ENCODE data around the gene PLBD2.
A peak's percentile ranks its signal among the peaks of the same experiment; 100 is the strongest.

The PLBD2 gene

DNA sequence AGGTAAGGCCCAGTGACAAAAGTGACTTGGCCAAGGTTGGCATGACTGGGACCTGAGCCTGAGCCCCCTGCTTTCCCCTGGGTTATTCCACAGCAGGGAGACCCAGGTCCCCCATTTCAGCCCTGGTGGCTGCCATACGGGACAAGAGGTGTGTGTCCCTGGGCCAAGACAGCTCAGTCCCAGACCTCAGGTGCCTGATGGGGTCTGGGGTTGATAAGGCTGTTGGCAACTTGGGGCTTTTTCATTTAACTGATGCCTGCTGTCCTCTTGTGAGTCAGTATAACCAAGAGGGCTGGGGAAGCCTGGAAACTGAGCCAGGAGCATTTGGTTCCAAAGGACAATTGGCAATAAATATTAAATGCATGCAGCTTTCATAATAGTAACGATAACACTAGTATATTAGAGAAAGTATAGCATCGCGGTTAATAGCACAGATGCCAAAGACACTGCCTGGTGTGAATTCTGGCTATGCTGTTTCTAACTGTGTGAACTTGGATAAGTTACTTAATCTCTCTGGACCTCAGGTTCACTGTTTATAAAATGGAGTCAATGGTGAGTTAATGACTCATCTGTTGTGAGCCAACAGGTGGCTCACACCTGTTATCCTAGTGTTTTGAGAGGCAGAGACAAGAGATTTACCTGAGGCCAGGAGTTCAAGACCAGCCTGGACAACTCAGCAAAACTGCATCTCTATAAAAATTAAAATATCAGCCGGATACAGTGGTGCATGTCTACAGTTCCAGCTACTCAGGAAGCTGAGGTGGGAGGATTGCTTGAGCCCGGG, 64.7 kb downstream of the PLBD2 start:
- no peak for DNase-seq

DNA sequence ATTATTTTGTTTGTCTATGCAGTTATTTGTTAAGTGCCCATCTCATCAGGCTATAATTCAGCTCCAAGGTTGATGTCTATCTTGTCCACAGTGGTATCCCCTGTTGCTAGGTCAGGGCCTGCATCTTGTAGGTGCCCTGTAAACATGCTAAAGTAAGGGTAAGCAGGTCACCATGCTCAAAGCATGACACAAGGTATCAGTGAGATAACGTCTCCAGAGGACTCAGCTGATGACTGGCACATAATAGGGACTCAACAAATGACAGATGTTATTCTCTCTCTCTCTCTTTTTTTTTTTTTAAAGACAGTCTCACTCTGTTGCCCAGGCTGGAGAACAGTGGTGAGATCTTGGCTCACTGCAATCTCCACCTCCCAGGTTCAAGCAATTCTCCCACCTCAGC, 66.1 kb downstream of the PLBD2 start:
- no peak for DNase-seq

- no peak for DNase-seq
Measured at GRCh38 chr12:113424915-113425823, 66.8 kb downstream of the PLBD2 start.

DNA sequence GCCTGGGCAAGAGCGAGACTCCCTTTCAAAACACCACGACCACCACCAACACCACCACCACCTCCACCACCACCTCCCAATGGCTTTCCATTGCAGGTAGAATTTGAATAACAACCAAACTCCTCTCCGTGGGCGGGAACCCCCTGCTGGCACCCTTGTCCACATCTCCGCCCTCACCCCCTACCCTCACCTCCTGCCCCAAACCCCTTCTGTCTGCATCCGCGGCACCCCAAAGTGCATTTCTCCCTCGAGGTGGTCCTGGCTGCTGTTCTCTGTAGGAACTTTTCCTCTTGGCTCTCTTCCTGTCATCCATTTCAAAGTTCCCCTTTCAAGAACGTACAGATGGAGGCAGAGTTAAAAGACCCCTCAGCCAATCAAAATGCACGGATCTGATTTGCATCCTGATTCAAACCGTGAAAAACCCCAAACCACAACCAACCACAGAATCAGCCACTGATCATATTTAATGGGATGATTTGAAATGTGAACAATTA, 67.6 kb downstream of the PLBD2 start:
- no peak for DNase-seq

DNA sequence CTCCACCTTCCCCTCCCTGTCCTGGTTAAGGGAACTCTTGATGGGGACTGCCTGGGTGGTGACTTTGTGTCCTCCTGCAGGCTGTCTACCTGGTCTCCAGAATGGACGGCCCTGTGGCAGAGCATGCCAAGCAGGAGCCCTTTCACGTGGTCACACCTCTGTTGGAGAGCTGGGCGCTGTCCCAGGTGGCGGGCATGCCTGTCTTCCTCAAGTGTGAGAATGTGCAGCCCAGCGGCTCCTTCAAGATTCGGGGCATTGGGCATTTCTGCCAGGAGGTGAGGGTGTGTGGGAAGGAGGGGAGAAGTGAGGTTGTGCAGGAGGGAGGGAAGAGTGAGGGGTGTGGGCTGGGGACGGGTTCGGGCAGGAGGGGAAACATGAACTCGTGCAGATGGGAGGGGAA, 69.5 kb downstream of the PLBD2 start:
- no peak for DNase-seq

DNA sequence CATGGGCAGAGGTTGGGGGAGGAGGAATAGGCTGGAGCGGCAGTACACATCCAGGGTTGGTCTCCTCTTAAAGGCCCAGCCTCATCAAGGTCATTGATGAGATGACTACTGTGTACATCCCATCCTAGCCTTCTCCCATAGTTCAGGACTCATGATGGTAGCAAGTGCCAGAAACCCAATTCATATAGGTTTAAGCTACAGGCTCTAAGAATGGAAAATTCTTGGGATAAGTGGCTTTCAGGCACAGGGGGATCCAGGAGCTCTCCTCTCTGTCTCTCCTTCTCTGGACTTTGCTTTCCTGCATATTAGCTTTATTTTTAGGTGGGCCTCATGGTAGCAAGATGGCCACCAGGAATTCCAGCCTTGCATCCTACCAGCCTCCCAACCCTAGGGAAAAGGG, 70.1 kb downstream of the PLBD2 start:
- no peak for DNase-seq

GRCh38 chr12:113432986-113433385, 74.6 kb downstream of the PLBD2 start:
- DNase-seq = no peak

DNA sequence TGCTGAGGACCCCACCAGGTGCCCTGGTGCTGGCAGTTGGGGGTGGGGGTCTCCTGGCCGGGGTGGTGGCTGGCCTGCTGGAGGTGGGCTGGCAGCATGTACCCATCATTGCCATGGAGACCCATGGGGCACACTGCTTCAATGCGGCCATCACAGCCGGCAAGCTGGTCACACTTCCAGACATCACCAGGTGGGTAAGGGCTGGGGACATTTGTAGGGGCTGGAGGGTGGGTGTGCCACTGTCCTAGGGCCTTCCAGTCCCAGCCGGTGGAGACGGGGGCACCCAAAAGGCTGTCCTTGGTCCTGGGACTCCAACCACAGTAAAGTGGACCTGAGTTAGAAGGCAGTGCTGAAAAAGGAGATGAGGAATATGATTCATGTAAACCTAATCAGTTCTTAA, 77.0 kb downstream of the PLBD2 start:
- DNase-seq = no peak

GRCh38 chr12:113436586-113436985, 78.2 kb downstream of the PLBD2 start:
- no peak for DNase-seq

DNA sequence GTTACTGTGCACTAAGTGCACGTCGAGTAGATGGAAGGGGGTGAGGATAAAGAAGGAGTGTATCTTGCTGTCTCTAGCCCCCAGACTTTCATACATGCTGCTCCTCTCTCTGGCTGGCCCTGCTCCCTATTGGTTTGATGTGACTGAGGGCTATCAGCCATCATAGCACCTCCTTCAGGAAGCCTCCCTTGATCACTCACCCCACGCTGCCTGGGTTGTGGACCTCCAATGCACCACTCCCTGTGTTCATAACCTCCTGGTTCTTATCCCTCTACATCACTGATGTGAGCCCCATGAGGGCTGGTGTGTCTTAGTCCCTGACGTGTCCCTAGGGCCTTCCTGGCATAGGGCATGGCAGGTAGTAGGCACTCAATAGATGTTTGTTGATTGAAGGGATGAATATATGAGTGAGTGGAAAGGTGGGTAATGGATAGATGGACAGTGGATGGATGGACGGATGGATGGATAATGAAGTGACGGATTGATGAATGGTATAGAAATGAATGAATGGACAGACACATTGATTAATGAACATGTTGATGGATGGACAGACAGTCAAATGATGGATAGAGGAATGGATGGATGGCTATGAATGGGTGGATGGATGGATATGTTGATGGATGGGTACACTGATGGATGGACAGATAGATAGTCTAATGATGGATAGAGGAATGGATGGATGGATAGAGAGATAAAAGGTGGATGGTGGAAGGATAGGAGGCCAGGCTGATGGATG, 78.8 kb downstream of the PLBD2 start:
- DNase-seq = no peak

DNA sequence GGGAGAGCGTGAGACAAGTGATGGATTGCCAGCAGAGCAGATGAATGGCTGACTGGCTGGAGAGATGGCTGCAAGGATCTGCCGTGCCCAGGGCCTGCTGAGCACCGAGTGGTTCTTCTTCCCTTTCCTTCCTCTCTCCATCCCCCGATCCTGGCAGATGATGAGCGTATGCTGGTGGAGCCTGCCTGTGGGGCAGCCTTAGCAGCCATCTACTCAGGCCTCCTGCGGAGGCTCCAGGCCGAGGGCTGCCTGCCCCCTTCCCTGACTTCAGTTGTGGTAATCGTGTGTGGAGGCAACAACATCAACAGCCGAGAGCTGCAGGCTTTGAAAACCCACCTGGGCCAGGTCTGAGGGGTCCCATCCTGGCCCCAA, 79.3 kb downstream of the PLBD2 start:
- DNase-seq = no peak

DNA sequence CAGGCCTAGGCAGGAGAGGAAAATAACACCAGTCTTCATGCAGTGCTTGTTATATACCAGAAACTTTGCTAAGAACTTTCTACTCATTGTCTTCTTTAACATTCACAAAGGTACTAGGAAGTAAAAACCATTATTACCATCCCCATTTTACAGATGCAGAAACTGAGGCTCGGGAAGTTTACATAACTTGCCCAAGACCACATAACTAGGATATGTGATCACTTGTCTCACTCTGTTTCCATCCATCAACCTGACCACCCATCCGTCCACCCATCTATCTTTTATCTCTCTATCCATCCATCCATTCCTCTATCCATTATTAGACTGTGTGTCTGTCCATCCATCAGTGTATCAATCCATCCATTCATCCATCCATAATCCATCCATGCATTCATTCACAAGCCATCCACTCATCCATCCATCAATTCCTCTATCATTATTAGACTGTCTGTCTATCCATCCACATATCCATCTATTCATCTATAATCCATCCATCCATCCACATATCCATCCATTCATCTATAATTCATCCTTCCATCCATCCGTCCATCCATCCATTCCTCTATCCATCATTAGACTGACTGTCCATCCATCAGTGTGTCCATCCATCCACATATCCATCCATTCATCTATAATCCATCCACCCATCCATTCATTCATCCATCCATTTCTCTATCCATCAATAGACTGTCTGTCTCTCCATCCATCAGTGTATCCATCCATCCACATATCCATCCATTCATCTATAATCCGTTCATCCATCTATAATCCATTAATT, 80.3 kb downstream of the PLBD2 start:
- DNase-seq = no peak

GRCh38 chr12:113439301-113439597, 80.9 kb downstream of the PLBD2 start:
- DNase-seq = no peak

DNA sequence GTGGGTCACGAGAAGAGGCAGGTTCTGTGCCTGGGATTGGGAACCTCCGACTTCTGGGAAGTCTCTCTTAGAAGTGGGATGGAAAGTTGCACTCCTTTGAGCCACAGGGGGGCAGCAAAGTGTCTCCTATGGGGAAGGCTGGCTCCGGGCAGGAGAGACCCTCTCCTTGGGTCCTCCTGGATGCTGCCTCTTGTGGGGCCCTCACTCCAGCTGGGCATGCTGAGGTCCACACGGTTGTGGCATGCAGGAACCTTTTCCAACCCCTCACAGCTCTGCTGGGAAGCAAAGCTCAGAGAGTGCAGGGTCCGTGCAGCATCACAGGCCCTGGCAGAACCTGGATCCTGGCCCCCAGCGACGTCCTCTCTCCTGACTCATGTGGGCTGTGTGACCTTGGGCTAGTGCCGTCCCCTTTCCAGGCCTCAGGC, 81.2 kb downstream of the PLBD2 start:
- peak; percentile 72 for DNase-seq

DNA sequence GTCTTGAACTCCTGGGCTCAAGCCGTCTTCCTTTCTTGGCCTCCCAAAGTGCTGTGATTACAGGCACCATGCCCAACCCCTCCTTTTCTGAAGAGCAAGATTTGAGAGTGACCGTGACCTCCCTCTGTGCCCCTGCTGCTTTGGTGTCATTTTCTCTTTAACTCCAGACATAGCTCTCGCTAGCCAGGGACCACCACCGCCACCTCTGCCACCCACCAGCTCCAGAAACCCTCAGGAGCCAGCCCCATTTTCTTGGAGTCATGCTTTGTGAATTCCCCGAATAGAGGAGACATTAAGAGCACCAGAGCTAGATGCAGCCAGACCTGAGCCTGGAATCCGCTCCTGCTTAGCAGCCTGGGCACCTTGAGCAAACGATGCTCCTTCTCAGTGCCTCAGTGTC, 81.9 kb downstream of the PLBD2 start:
- DNase-seq = no peak
